Measurements from ENCODE around the gene SFXN5. TPM values are rescaled to one million over a fixed set of nuclear protein-coding genes. Genes with fewer than 3 reads are reported as not detected.
"Not testable (repeated sequence)": the region's sequence is repeated elsewhere in the genome, so short reads cannot be mapped to it uniquely, and the experiment has no call there.

SFXN5 gene
- total and polyA plus RNA-seq, 2 experiments from 2014 or later: 10.0 to 16.4 TPM

- H3K36me3 ChIP-seq (ENCODE audit: low read depth): no peaks in the 10 kb centered on the region
- H3K79me2 ChIP-seq (ENCODE audit: insufficient read depth): peaks cover 100% of the 10 kb centered on the region
- H2AFZ ChIP-seq: no peak overlapping the region
- H3K9ac ChIP-seq: no peak overlapping the region
- WGBS, 2 experiments (ENCODE audit: low coverage in 1 of 2, low lambda C conversion rate in 2 of 2, missing lambda C conversion rate in 2 of 2): 64 to 76% methylated on average over 3 of the region's 3 CpGs
- no peak overlapping the region for H3K4me3 ChIP-seq
- peaks cover 39% of the 10 kb centered on the region for H4K20me1 ChIP-seq (ENCODE audit: insufficient read depth)
- H3K9me2 ChIP-seq (ENCODE audit: insufficient read depth): no peaks in the 10 kb centered on the region
- peaks cover 4% of the 10 kb centered on the region for H3F3A ChIP-seq (ENCODE audit: insufficient read depth)
- no peak overlapping the region for H3K4me2 ChIP-seq (ENCODE audit: unreplicated experiment)
- in situ Hi-C loops (cut with MboI): no loop called here
- H3K27ac ChIP-seq: no peak overlapping the region
- H3K9me3 ChIP-seq (ENCODE audit: low read depth): no peaks in the 10 kb centered on the region
- DNase-seq: no peak
- H3K4me1 ChIP-seq (ENCODE audit: insufficient read depth): peaks cover 17% of the 10 kb centered on the region
- H3K27me3 ChIP-seq (replicated peaks; ENCODE audit: insufficient read depth): no peaks in the 10 kb centered on the region
- TF ChIP-seq EZH2phosphoT487 (IDR thresholded peaks at IDR 0.05; ENCODE audit: insufficient read depth, low read depth): no peak
- TF ChIP-seq EZH2 (IDR thresholded peaks at IDR 0.05; ENCODE audit: insufficient read depth, poor library complexity, severe bottlenecking): no peak
Measured at GRCh38 chr2:73095910-73096309, 24.4 kb upstream of the SFXN5 start.

- H3K27ac ChIP-seq; H3K27me3 ChIP-seq (replicated peaks; ENCODE audit: insufficient read depth); H3K4me3 ChIP-seq; in situ Hi-C loops (cut with MboI); DNase-seq; H3K36me3 ChIP-seq (ENCODE audit: low read depth); H3K9ac ChIP-seq; H3K9me2 ChIP-seq (ENCODE audit: insufficient read depth); H3K9me3 ChIP-seq (ENCODE audit: low read depth); H2AFZ ChIP-seq; H3K4me2 ChIP-seq (ENCODE audit: unreplicated experiment): not testable (repeated sequence)
- 89 to 91% methylated on average over 17 of the region's 17 CpGs for WGBS, 2 experiments (ENCODE audit: low coverage in 1 of 2, low lambda C conversion rate in 2 of 2, missing lambda C conversion rate in 2 of 2)
- peaks cover 95% of the 10 kb centered on the region for H3K79me2 ChIP-seq (ENCODE audit: insufficient read depth)
- H3K4me1 ChIP-seq (ENCODE audit: insufficient read depth): peaks cover 36% of the 10 kb centered on the region
- H3F3A ChIP-seq (ENCODE audit: insufficient read depth): peaks cover 23% of the 10 kb centered on the region
- peaks cover 35% of the 10 kb centered on the region for H4K20me1 ChIP-seq (ENCODE audit: insufficient read depth)
Measured at GRCh38 chr2:73093601-73094218, 22.2 kb upstream of the SFXN5 start.

GRCh38 chr2:73092146-73092783 lies 20.8 kb upstream of the SFXN5 start:
- Histone ChIP-seq H3K36me3 (ENCODE audit: low read depth) (peaks cover 8% of the 10 kb centered on the region; the same call in 1 of the 2 replicates), H3K27ac (no peak overlapping the region), H3K27me3 (replicated peaks; ENCODE audit: insufficient read depth) (no peaks in the 10 kb centered on the region), H3F3A (ENCODE audit: insufficient read depth) (peaks cover 23% of the 10 kb centered on the region), H3K79me2 (ENCODE audit: insufficient read depth) (peaks cover 95% of the 10 kb centered on the region), H3K4me3 (no peak overlapping the region), H2AFZ (no peak overlapping the region), H3K9ac (no peak overlapping the region), H3K4me2 (ENCODE audit: unreplicated experiment) (no peak overlapping the region), H3K9me3 (ENCODE audit: low read depth) (no peaks in the 10 kb centered on the region), H3K4me1 (ENCODE audit: insufficient read depth) (peaks cover 32% of the 10 kb centered on the region), H3K9me2 (ENCODE audit: insufficient read depth) (no peaks in the 10 kb centered on the region), H4K20me1 (ENCODE audit: insufficient read depth) (peaks cover 21% of the 10 kb centered on the region)
- in situ Hi-C loops (cut with MboI): no loop called here
- WGBS, 2 experiments (ENCODE audit: low coverage in 1 of 2, low lambda C conversion rate in 2 of 2, missing lambda C conversion rate in 2 of 2): 90 to 93% methylated on average over 7 of the region's 7 CpGs
- TF ChIP-seq EZH2 (IDR thresholded peaks at IDR 0.05; ENCODE audit: insufficient read depth, poor library complexity, severe bottlenecking) (no peak), EZH2phosphoT487 (IDR thresholded peaks at IDR 0.05; ENCODE audit: insufficient read depth, low read depth) (no peak)
- DNase-seq: no peak

GRCh38 chr2:73091696-73092095 lies 20.2 kb upstream of the SFXN5 start:
- peaks cover 23% of the 10 kb centered on the region for H3F3A ChIP-seq (ENCODE audit: insufficient read depth)
- DNase-seq: no peak
- peaks cover 19% of the 10 kb centered on the region; the same call in 1 of the 2 replicates for H4K20me1 ChIP-seq (ENCODE audit: insufficient read depth)
- in situ Hi-C loops (cut with MboI): no loop called here
- no peak for TF ChIP-seq EZH2 (IDR thresholded peaks at IDR 0.05; ENCODE audit: insufficient read depth, poor library complexity, severe bottlenecking)
- no peak for TF ChIP-seq EZH2phosphoT487 (IDR thresholded peaks at IDR 0.05; ENCODE audit: insufficient read depth, low read depth)
- H3K27me3 ChIP-seq (replicated peaks; ENCODE audit: insufficient read depth): no peaks in the 10 kb centered on the region
- no peaks in the 10 kb centered on the region for H3K9me2 ChIP-seq (ENCODE audit: insufficient read depth)
- H3K4me2 ChIP-seq (ENCODE audit: unreplicated experiment): no peak overlapping the region
- no peak overlapping the region for H3K4me3 ChIP-seq
- peaks cover 95% of the 10 kb centered on the region for H3K79me2 ChIP-seq (ENCODE audit: insufficient read depth)
- H3K9me3 ChIP-seq (ENCODE audit: low read depth): no peaks in the 10 kb centered on the region
- H3K9ac ChIP-seq: no peak overlapping the region
- 0 out of 2 replicates have a peak overlapping the region, but pooled peaks have one; percentile 4 for H3K27ac ChIP-seq
- H3K36me3 ChIP-seq (ENCODE audit: low read depth): peaks cover 13% of the 10 kb centered on the region; the same call in 1 of the 2 replicates
- H2AFZ ChIP-seq: no peak overlapping the region
- WGBS, 2 experiments (ENCODE audit: low coverage in 1 of 2, low lambda C conversion rate in 2 of 2, missing lambda C conversion rate in 2 of 2): 89 to 90% methylated on average over 11 of the region's 11 CpGs
- peaks cover 30% of the 10 kb centered on the region for H3K4me1 ChIP-seq (ENCODE audit: insufficient read depth)
